SKM-1 (cell line): ENCODE data around the gene SPATS2.
"Not testable (repeated sequence)": the region's sequence is repeated elsewhere in the genome, so short reads cannot be mapped to it uniquely, and the experiment has no call there.

Experiments used
- DNase-seq: peaks from one replicate; lab custom pipeline; 2025; ENCODE audit not compliant: unreplicated experiment; lab: John Stamatoyannopoulos, UW

SPATS2 gene

GRCh38 chr12:49509681-49510080 lies 142.4 kb downstream of the SPATS2 start:
- DNase-seq: not testable (repeated sequence)

DNA sequence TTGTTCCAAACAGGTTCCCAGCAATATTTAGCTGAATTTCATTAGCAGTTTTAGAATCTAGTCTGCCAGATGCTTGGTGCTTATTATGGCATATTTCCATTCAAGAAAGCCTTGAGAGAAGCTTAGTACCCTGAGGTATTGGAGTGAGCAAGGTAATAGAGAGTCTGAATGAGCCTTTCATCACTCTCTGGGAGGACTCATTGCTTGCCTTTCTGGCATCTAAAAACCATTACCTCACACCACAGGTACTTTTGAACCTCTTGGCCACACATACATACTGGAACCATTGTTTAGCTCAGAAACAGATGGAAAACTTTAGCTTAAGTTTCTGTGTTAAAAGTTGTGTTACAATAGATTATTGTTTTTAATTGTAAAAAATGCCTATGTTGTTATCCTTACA lies 144.1 kb downstream of the SPATS2 start:
- no peak for DNase-seq

DNA sequence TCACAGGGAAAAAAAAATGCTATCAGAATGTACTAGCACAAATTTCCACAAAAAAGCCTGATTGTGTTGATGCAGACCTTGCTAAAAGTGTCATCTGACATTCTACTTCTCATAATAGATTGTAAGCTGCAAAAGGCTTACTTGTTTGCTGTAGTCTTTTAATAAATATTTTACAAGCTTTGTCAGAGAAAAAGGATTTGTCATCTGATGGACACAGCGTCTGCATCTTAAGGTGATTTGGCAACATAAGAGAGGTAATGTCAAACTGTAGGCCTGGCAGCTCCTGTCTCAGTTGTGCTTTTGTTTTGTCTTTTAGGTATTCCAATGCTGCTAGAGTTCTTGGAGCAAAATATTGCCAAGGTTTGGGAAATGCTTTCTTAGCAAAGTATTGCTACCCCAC lies 145.3 kb downstream of the SPATS2 start:
- DNase-seq: no peak

DNA sequence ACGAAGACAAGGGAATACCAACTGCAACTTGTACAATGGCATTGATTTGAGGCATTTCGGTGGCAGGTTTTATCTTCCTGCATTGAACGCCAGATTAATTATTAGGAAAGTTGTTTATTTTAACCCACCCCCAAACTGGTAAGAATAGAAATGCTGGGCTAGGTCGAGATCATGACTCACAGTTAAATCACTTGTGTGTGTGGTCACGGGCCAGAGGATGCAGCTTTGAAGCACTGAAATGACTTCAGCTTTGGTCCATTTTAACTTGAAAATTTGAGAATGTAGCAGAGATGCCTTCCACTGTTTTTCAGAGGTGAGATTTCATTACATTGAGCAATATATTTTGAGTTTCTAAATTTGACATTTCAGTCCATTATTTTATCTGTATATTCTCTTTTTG lies 148.0 kb downstream of the SPATS2 start:
- no peak for DNase-seq

DNA sequence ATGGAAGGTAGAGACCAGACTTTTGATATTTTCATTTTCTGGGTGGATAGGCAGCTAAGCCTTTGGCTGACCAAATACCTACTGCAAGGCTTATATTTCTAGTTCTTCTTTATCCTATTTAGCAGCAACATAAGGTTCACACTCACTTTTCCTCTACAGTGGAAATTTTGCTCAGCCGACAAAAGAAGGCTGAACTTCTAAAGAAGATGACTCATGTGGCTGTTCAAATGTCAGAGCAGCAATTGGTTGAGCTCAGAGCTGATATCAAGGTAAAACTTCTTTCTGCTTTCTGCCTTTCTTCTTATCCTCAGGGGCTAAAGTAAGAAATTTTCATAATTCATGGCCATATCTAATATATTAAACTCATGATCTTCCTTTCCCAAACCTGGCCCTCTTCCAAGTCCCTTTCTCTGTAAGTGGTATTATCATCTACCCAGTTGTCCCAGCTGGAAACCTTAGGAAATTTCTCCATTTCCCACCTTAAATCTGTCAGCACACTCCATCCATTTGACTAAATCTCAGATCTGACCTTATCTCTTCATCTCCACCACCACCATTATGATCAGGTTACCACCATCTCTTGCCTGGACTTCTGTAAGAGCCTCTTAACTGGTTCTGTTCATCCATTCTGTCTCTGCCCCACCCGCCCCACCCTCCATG lies 151.8 kb downstream of the SPATS2 start:
- DNase-seq: no peak

DNA sequence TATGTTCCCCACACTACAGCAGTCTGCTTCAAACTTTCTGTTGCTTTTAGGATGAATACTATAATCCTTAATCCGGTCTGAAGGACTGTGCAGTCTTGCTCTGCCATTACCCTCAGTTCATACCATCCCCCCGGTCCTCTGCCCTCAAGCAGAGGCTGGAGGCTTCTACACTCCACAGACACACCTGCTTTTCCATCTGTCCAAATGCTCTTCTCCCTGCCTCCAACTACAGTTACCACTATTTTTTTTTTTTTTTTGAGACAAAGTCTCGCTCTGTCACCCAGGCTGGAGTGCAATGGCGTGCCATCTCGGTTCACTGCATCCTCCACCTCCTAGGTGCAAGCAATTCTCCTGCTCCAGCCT lies 152.3 kb downstream of the SPATS2 start:
- no peak for DNase-seq

GRCh38 chr12:49521389-49521788 lies 154.1 kb downstream of the SPATS2 start:
- no peak for DNase-seq

GRCh38 chr12:49524660-49525324 lies 157.5 kb downstream of the SPATS2 start:
- DNase-seq: no peak

DNA sequence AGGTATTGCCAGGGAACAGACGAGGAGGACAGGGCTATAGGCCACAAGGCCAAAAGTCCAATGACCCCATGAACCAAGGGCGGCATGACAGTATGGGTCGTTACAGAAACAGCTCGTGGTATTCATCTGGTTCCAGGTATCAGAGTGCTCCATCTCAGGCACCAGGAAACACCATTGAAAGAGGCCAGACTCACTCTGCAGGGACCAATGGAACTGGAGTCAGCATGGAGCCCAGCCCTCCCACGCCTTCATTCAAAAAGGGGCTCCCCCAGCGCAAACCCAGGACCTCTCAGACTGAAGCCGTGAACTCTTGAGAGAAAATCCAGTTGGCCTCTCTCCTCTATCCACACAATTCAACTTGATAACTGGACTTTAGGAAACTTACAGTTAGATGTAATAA lies 158.7 kb downstream of the SPATS2 start:
- DNase-seq: no peak

- DNase-seq: no peak
Observed at GRCh38 chr12:49527361-49528130, 160.3 kb downstream of the SPATS2 start.

GRCh38 chr12:49529414-49529813 lies 162.2 kb downstream of the SPATS2 start:
- DNase-seq: no peak

- DNase-seq: no peak
Observed at GRCh38 chr12:49531745-49532144, 164.5 kb downstream of the SPATS2 start.

DNA sequence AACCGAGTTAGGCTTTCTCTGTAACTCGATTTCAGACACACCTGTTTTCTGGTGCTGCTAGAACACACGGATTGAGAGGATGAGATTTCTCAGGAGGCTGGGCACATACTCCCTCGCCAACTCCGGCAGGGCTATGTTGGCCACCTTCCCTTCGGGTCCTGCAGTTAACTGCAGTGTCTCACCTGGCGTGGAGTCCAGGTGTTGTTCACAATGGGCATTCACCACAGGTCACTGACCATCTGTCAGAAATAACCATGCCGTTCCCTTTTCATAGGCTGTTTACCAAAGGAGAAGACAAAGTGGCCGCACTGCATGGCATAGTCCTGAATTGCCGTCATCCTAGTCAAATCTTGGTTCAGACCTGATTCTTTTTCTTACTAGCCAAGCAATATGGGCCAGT lies 166.1 kb downstream of the SPATS2 start:
- DNase-seq: no peak

DNA sequence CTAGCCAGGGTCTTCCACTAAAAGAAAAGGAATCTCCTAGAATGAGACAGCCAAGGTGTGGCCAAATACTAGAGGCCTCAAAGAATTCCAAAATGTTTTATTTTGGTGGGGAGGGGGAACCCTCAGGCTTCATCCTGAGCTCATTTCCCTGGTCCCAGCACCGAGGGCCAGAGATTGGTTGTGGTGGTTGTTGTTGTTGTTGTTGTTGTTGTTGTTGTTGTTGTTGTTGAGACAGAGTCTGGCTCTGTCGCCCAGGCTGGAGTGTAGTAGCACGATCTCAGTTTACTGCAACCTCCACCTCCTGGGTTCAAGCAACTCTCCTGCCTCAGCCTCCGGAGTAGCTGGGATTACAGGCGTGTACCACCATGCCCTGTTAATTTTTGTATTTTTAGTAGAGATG lies 166.9 kb downstream of the SPATS2 start:
- DNase-seq: not testable (repeated sequence)

GRCh38 chr12:49534731-49535278 lies 167.5 kb downstream of the SPATS2 start:
- no peak for DNase-seq

DNA sequence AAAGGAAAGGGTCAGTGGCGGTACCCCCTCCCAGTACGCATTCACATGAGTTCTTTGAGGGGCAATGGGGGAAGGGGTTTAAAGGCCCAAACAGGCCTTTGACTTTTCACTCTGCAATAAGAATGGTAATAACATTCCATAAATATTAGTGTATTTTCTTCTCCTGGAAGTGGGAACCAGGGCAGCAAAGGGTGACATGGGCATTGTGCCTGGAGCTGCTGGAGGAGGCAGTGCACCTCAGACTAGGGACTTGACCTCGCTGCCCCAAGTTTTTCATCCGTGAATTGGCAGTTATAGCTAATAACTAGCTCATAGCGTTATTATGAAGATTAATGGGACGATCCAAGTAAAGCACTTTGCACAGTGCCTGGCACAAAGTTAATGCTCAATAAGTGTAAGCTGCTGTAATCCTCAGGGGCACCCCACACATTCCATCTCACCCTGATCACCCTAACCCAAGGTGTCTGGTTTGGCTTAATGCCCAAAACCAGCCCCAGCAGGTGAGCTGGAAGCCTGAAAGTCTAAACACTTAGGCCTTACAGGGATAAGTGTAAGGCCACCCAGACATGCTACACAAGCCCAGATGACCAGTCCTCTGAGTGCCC lies 168.8 kb downstream of the SPATS2 start:
- DNase-seq: no peak

DNA sequence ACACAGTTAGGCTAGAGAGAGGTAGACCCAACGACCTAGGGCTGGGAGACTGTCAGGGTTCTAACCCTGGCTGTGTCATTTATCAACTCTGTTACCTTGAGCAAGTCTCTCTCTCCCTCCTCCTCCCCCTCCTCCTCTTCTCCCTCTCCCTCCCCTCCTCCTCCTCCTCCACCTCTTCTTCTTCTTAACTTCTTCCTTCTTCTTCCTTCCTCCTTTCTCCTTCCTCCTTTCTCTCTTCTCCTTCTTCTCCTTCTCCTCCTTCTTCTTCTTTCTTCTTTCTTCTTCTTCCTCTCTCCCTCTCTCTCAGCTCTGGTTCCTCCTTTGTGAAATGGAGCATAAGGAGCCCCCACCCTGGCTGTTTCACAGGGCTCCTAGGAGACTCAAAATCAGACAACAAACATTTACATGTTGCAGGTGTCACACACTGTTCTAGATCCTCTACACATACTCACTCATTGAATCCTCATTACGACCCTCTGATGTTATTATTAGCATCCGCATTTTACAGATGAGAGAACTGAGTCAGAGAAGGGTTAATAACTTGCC lies 169.3 kb downstream of the SPATS2 start:
- DNase-seq: no peak

GRCh38 chr12:49537231-49537751 lies 170.0 kb downstream of the SPATS2 start:
- no peak for DNase-seq

GRCh38 chr12:49537752-49538509 lies 170.7 kb downstream of the SPATS2 start:
- DNase-seq: no peak
